GM23248 (cell line): ENCODE measurements around the gene ARID1B.

Experiments used
- EZH2 ChIP-seq: fragments of 200-600 bp; sonication (generic); IDR thresholded peaks from 2 replicates; pipeline ENCODE4 v1.6.1; 2018; ENCODE audit warnings: antibody characterized with exemption, mild to moderate bottlenecking; ENCODE audit not compliant: insufficient read depth, poor library complexity, severe bottlenecking
- EZH2phosphoT487 ChIP-seq: fragments of 200-600 bp; sonication (generic); IDR thresholded peaks from 2 replicates; pipeline ENCODE4 v1.6.1; 2018; ENCODE audit warnings: antibody characterized with exemption, moderate library complexity, mild to moderate bottlenecking, low read depth; ENCODE audit not compliant: insufficient read depth

DNA sequence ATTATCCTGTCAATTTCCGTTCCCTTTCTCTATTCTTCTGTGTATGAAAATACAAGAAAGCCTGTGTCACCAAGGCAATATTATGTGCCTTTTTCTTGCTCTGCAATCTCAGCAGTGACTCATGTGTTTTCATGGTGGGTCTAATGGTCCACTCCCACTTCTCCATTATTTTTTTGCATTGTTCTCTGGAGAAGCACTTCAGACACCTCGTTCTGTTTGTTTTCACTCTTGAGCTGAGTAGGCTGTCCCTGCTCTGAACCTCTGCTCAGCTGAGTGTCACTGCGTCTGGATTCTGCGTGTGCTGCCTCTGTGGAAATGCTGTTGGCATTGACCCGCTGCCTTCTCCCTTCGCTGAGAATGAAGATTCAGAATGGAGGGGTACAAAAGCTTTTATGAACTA, 315.6 kb downstream of the ARID1B start:
- no peak for TF ChIP-seq EZH2phosphoT487
- no peak for TF ChIP-seq EZH2
